HL-60 (cell line): ENCODE measurements around the gene ATRIP.

ENCODE experiments used
- DNase-seq, 2 experiments: peaks; one replicate each; pipeline ENCODE4 v3.0.0-alpha.2; 2010 to 2020; ENCODE audit warnings: low read depth in 1 of 2, low spot score in 1 of 2
- H3K27ac ChIP-seq: fragments of 250-450 bp; sonication (Bioruptor Pico); replicated peaks from 2 replicates; pipeline ENCODE4 v1.5.1; 2020; ENCODE audit warnings: mild to moderate bottlenecking, moderate library complexity
- H3K27me3 ChIP-seq: fragments of 250-450 bp; sonication (Bioruptor Pico); 2 replicates; pipeline ENCODE4 v1.5.1; 2021; ENCODE audit warnings: mild to moderate bottlenecking, moderate library complexity; ENCODE audit not compliant: insufficient read depth, poor library complexity, severe bottlenecking
- H3K4me3 ChIP-seq: replicated peaks from 2 replicates; pipeline ENCODE4 v1.5.1; 2011; ENCODE audit warnings: mild to moderate bottlenecking, control low read depth, low read length; ENCODE audit not compliant: insufficient read depth
- GABPA ChIP-seq: IDR thresholded peaks from 2 replicates; pipeline ENCODE4 v1.6.1; 2012; ENCODE audit warnings: low read depth
- POLR2AphosphoS5 ChIP-seq: IDR thresholded peaks from 2 replicates; pipeline ENCODE4 v1.6.1; 2012; ENCODE audit warnings: low read depth
- SPI1 ChIP-seq: IDR thresholded peaks from 2 replicates; pipeline ENCODE4 v1.6.1; 2012; ENCODE audit warnings: low read depth, mild to moderate bottlenecking, borderline replicate concordance
- TF ChIP-seq, protein P1 (sequence below): IDR thresholded peaks from 2 replicates; pipeline ENCODE4 v1.6.1; 2012; ENCODE audit warnings: low read depth; ENCODE audit not compliant: insufficient replicate concordance
- TF ChIP-seq, protein P2 (sequence below): IDR thresholded peaks from one replicate; pipeline ENCODE4 v1.5.1; 2011; ENCODE audit warnings: low read length, control low read depth, inconsistent platforms; ENCODE audit not compliant: insufficient read depth

Gene ATRIP

DNA sequence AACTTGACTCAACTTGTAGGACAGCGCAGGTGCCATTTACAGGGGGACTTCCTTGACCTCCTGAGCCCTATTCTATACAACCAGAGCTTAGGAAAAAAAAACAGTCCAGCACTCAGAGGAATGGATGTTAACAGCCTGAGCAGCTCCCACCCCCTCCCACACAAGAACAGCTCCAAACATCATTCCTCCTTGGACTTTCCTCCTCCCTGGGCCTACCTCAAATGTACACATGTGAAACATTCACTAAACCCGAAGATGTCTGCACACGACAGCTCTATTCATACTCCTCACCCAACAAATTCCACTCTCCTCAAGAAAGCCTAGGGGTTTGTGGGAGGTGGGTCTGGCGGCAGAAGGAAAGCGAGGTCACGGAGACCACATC lies 503 bp upstream of the ATRIP start:
- no peak for DNase-seq
- H3K27ac ChIP-seq, result peak overlapping the region; percentile 57
- H3K4me3 ChIP-seq, result peak overlapping the region; percentile 95
- TF ChIP-seq SPI1, result no peak
- no peak for TF ChIP-seq GABPA
- H3K27me3 ChIP-seq, result no peaks in the 10 kb centered on the region

DNA sequence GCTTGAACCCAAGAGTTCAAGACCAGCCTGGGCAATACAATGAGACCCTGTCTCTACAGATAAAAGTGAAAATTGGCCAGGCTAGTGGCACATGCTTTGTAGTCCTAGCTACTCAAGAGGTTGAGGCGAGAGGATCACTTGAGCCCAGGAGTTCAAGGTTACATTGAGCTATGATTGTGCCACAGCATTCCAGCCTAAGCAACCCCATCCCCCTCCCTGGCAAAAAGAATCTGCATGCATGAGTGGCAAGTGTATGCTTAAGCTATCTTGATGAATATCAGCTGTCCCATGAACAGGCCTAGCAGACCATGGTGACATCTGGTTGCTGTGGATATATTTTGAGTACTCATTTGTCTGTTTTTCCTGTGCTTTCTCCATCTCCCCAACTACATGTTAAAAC lies 4.7 kb downstream of the ATRIP start:
- Histone ChIP-seq H3K27me3 (no peaks in the 10 kb centered on the region), H3K27ac (no peak overlapping the region), H3K4me3 (no peak overlapping the region)
- DNase-seq, result no peak
- TF ChIP-seq, protein P1, sequence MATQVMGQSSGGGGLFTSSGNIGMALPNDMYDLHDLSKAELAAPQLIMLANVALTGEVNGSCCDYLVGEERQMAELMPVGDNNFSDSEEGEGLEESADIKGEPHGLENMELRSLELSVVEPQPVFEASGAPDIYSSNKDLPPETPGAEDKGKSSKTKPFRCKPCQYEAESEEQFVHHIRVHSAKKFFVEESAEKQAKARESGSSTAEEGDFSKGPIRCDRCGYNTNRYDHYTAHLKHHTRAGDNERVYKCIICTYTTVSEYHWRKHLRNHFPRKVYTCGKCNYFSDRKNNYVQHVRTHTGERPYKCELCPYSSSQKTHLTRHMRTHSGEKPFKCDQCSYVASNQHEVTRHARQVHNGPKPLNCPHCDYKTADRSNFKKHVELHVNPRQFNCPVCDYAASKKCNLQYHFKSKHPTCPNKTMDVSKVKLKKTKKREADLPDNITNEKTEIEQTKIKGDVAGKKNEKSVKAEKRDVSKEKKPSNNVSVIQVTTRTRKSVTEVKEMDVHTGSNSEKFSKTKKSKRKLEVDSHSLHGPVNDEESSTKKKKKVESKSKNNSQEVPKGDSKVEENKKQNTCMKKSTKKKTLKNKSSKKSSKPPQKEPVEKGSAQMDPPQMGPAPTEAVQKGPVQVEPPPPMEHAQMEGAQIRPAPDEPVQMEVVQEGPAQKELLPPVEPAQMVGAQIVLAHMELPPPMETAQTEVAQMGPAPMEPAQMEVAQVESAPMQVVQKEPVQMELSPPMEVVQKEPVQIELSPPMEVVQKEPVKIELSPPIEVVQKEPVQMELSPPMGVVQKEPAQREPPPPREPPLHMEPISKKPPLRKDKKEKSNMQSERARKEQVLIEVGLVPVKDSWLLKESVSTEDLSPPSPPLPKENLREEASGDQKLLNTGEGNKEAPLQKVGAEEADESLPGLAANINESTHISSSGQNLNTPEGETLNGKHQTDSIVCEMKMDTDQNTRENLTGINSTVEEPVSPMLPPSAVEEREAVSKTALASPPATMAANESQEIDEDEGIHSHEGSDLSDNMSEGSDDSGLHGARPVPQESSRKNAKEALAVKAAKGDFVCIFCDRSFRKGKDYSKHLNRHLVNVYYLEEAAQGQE, result no peak
- TF ChIP-seq GABPA (no peak), POLR2AphosphoS5 (no peak), SPI1 (no peak)
- TF ChIP-seq, protein P2, sequence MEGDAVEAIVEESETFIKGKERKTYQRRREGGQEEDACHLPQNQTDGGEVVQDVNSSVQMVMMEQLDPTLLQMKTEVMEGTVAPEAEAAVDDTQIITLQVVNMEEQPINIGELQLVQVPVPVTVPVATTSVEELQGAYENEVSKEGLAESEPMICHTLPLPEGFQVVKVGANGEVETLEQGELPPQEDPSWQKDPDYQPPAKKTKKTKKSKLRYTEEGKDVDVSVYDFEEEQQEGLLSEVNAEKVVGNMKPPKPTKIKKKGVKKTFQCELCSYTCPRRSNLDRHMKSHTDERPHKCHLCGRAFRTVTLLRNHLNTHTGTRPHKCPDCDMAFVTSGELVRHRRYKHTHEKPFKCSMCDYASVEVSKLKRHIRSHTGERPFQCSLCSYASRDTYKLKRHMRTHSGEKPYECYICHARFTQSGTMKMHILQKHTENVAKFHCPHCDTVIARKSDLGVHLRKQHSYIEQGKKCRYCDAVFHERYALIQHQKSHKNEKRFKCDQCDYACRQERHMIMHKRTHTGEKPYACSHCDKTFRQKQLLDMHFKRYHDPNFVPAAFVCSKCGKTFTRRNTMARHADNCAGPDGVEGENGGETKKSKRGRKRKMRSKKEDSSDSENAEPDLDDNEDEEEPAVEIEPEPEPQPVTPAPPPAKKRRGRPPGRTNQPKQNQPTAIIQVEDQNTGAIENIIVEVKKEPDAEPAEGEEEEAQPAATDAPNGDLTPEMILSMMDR, result no peak

DNA sequence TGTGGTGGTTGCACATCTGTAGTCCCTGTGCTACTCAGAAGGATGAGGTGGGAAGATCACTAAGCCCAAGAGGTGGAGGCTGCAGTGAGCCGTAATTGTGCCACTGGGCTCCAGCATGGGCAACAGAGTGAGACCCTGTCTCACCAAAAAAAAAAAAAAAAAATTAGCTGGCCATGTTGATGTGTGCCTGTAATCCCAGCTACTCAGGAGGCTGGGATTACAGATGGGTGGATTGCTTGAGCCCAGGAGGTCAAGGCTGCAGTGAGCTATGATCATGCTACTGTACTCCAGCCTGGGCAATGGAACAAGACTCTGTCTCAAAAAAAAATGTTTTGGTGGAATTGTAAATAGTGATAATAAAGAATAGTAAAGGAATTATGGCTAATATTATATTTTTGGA lies 9.9 kb downstream of the ATRIP start:
- no peak overlapping the region for H3K27ac ChIP-seq
- TF ChIP-seq, protein P2, result no peak
- no peak for TF ChIP-seq POLR2AphosphoS5
- TF ChIP-seq, protein P1, result no peak
- TF ChIP-seq GABPA, result no peak
- TF ChIP-seq SPI1, result no peak
- no peak overlapping the region for H3K4me3 ChIP-seq
- DNase-seq, result no peak
- H3K27me3 ChIP-seq, result no peaks in the 10 kb centered on the region

DNA sequence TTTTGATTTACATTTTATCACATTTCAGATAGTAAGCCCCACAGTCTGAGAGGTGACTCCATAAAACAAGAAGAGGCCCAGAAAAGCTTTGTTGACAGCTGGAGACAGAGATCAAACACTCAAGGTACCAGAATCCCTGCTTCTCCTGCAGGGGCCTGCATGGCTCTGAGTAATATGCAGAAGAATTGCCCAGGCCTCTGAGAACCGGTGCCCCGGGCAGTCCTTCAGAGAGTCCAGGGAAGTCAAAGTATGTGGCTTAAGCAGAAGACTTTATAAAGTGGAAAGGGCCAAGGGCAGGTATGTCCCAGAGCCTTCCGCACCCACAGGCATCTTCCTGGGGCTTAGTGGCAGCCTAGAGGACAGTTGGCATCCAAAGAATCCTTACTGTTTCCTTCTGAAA lies 12.8 kb downstream of the ATRIP start:
- TF ChIP-seq POLR2AphosphoS5, result no peak
- H3K4me3 ChIP-seq, result no peak overlapping the region
- no peak for DNase-seq
- H3K27me3 ChIP-seq, result no peaks in the 10 kb centered on the region
- no peak overlapping the region for H3K27ac ChIP-seq

DNA sequence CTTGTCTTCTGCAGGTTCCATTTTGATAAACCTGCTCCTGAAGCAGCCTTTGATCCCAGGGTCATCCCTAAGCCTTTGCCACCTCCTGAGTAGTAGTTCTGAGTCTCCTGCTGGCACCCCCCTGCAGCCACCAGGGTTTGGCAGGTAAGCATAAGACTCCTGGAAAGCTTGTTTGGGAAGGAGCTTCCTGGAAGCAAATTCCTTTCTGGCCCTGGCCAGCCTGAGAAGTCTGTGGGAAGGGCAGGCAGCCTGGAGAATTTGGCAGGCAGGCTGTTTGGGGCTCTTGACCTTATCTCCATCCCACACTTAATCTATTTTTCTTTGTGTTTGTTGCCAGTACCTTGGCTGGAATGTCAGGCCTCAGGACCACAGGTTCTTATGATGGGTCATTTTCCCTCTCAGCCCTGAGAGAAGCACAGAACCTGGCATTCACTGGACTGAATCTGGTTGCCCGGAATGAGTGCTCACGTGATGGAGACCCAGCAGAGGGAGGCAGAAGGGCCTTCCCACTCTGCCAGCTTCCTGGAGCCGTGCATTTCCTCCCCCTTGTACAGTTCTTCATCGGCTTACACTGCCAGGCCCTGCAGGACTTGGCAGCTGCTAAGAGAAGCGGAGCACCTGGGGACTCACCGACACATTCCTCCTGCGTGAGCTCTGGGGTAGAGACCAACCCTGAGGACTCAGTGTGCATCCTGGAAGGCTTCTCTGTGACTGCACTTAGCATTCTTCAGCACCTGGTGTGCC lies 13.4 kb downstream of the ATRIP start:
- no peak for DNase-seq
- Histone ChIP-seq H3K4me3 (no peak overlapping the region), H3K27me3 (no peaks in the 10 kb centered on the region), H3K27ac (no peak overlapping the region)
- TF ChIP-seq SPI1, result no peak
- no peak for TF ChIP-seq POLR2AphosphoS5
- no peak for TF ChIP-seq GABPA
- TF ChIP-seq, protein P1, result no peak
- TF ChIP-seq, protein P2, result no peak
